ENCODE measurements around the gene OPA1. TPM values are rescaled to one million over a fixed set of nuclear protein-coding genes. Genes with fewer than 3 reads are reported as not detected.

The OPA1 gene
- total and polyA plus RNA-seq, 2 of the 13 experiments (the other 11 are each of a cell fraction or from before 2014, with no cell fraction given): 26.7 to 78.5 TPM

GRCh38 chr3:193660171-193660570, 67.2 kb downstream of the OPA1 start:
- H4K20me1 ChIP-seq (ENCODE audit: insufficient read depth, low read length): no peaks in the 10 kb centered on the region
- DNase-seq (ENCODE audit: low spot score) (no peak), ATAC-seq (no peak), FAIRE-seq (no peak)
- POLR2A ChIA-PET: no interaction called here
- no peak overlapping the region for H3K9ac ChIP-seq (ENCODE audit: insufficient read depth, low read depth, low read length)
- peaks cover 8 to 54% of the 10 kb centered on the region in 2 experiments for H3K36me3 ChIP-seq (replicated peaks in 1 of 2; ENCODE audit: control insufficient read depth in 1 of 2, insufficient read depth in 2 of 2, low read length in 2 of 2)
- H3K4me2 ChIP-seq (ENCODE audit: low read depth, low read length): no peak overlapping the region
- peaks cover 14% of the 10 kb centered on the region; the same call in 1 of the 2 replicates for H3K4me1 ChIP-seq (ENCODE audit: insufficient read depth, low read length)
- no peak overlapping the region for H3K27ac ChIP-seq (ENCODE audit: extremely low read length, insufficient read depth, low read length)
- no peak overlapping the region for H3K4me3 ChIP-seq (replicated peaks in 1 of 3; ENCODE audit: insufficient read depth in 1 of 3, low read depth in 2 of 3, low read length in 3 of 3)
- H3K79me2 ChIP-seq (ENCODE audit: insufficient read depth, low read length): no peaks in the 10 kb centered on the region
- H3K9me3 ChIP-seq (ENCODE audit: low read length): no peaks in the 10 kb centered on the region
- BruUV-seq (replicated peaks): no TSS peak
- CTCF ChIA-PET (ENCODE audit: low intra/inter-chr PET ratio, low total read pairs): no interaction called here
- in situ Hi-C loops (cut with HindIII; ENCODE audit: extremely low pct_ligation_motif_present, low pct_unique_long_range_greater_than_20kb): loop anchor here (25.0 kb wide), 1 partner anchor 652 kb away; no protein-coding TSS in a partner anchor
- 98% methylated on average over 1 of the region's 1 CpG for WGBS (ENCODE audit: low lambda C conversion rate)
- intact Hi-C loops (cut with micrococcal nuclease; ENCODE audit: unreplicated experiment): loop anchor here (10.0 kb wide), 1 partner anchor 475 kb away; the partner anchor contains the start of gene HES1
- no peak overlapping the region for H2AFZ ChIP-seq (ENCODE audit: low read length)
- no peaks in the 10 kb centered on the region for H3K27me3 ChIP-seq (ENCODE audit: control insufficient read depth in 1 of 2, insufficient read depth in 2 of 2, low read length in 2 of 2)
- TF ChIP-seq MAFK (conservative IDR thresholded peaks at IDR 0.05 in 1 of 2, IDR thresholded peaks at IDR 0.05 in 1 of 2; ENCODE audit: low read length in 2 of 2) (no peak), MTF2 (CRISPR knock-in tag; IDR thresholded peaks at IDR 0.05; ENCODE audit: borderline replicate concordance) (no peak), NCOA5 (CRISPR knock-in tag; IDR thresholded peaks at IDR 0.05) (no peak), NKX3-1 (CRISPR knock-in tag; IDR thresholded peaks at IDR 0.05) (no peak), JDP2 (CRISPR knock-in tag; IDR thresholded peaks at IDR 0.05; ENCODE audit: borderline replicate concordance) (no peak), ZNF280B (CRISPR knock-in tag; IDR thresholded peaks at IDR 0.05; ENCODE audit: borderline replicate concordance) (no peak), PLSCR1 (CRISPR knock-in tag; IDR thresholded peaks at IDR 0.05; ENCODE audit: borderline replicate concordance) (no peak)
